SK-N-SH treated with all-trans-retinoic acid at 6 μM for 48 hours (cell line): ENCODE data around the gene SLC12A7.

ENCODE experiments used
- ATAC-seq: fragments of 200-7000 bp; cut with Tn5 transposase; 3 replicates; pipeline ENCODE4 v1.9.1; 2020; ENCODE audit warnings: mild to moderate bottlenecking, moderate library complexity
- ARNTL ChIP-seq: fragments of 450-650 bp; formaldehyde crosslinking; IDR thresholded peaks from 2 replicates; pipeline ENCODE4 v1.5.0; 2020; ENCODE audit warnings: low read depth, mild to moderate bottlenecking, moderate library complexity, borderline replicate concordance
- BACH2 ChIP-seq: fragments of 250-450 bp; sonication (Bioruptor Pico); IDR thresholded peaks from 2 replicates; pipeline ENCODE4 v1.9.0; 2021; ENCODE audit warnings: mild to moderate bottlenecking, borderline replicate concordance
- CREB5 ChIP-seq: fragments of 250-450 bp; sonication (Bioruptor Pico); IDR thresholded peaks from 2 replicates; pipeline ENCODE4 v1.5.1; 2020; ENCODE audit warnings: low read depth, mild to moderate bottlenecking, moderate library complexity
- CSDC2 ChIP-seq: fragments of 250-450 bp; sonication (Bioruptor Pico); IDR thresholded peaks from 2 replicates; pipeline ENCODE4 v1.5.0; 2020; ENCODE audit warnings: mild to moderate bottlenecking, moderate library complexity
- CSRNP3 ChIP-seq: fragments of 250-450 bp; sonication (Bioruptor Pico); IDR thresholded peaks from 2 replicates; pipeline ENCODE4 v1.5.1; 2021; ENCODE audit warnings: mild to moderate bottlenecking, moderate library complexity
- ESRRG ChIP-seq: fragments of 250-450 bp; sonication (Bioruptor Pico); IDR thresholded peaks from 2 replicates; pipeline ENCODE4 v1.6.1; 2021; ENCODE audit warnings: mild to moderate bottlenecking
- GLIS3 ChIP-seq: fragments of 250-450 bp; sonication (Bioruptor Pico); IDR thresholded peaks from 2 replicates; pipeline ENCODE4 v1.5.0; 2020; ENCODE audit warnings: mild to moderate bottlenecking, moderate library complexity
- ISL1 ChIP-seq: fragments of 250-450 bp; sonication (Bioruptor Pico); IDR thresholded peaks from 2 replicates; pipeline ENCODE4 v2.1.2; 2022; ENCODE audit warnings: mild to moderate bottlenecking, moderate library complexity
- OSR1 ChIP-seq: fragments of 250-450 bp; sonication (Bioruptor Pico); IDR thresholded peaks from 2 replicates; pipeline ENCODE4 v1.8.0; 2022; ENCODE audit warnings: moderate library complexity, mild to moderate bottlenecking, inconsistent platforms
- PATZ1 ChIP-seq: fragments of 250-450 bp; sonication (Bioruptor Pico); IDR thresholded peaks from 2 replicates; pipeline ENCODE4 v1.8.0; 2020; ENCODE audit warnings: mild to moderate bottlenecking, moderate library complexity, borderline replicate concordance
- PPARA ChIP-seq: fragments of 250-450 bp; sonication (Bioruptor Pico); IDR thresholded peaks from 2 replicates; pipeline ENCODE4 v1.5.0; 2020; ENCODE audit warnings: mild to moderate bottlenecking, borderline replicate concordance
- RARB ChIP-seq: fragments of 250-450 bp; sonication (Bioruptor Pico); IDR thresholded peaks from 2 replicates; pipeline ENCODE4 v1.8.0; 2021; ENCODE audit warnings: mild to moderate bottlenecking, moderate library complexity
- SNAI2 ChIP-seq: fragments of 250-450 bp; sonication (Bioruptor Pico); IDR thresholded peaks from 2 replicates; pipeline ENCODE4 v1.5.0; 2020; ENCODE audit warnings: mild to moderate bottlenecking, moderate library complexity
- TCF4 ChIP-seq: fragments of 250-450 bp; sonication (Bioruptor Pico); IDR thresholded peaks from 2 replicates; pipeline ENCODE4 v1.8.0; 2021; ENCODE audit warnings: mild to moderate bottlenecking, moderate library complexity, borderline replicate concordance
- TOX ChIP-seq: fragments of 250-450 bp; sonication (Bioruptor Pico); IDR thresholded peaks from 2 replicates; pipeline ENCODE4 v1.8.0; 2021; ENCODE audit warnings: mild to moderate bottlenecking, moderate library complexity, borderline replicate concordance
- TSHZ2 ChIP-seq: fragments of 250-450 bp; sonication (Bioruptor Pico); IDR thresholded peaks from 2 replicates; pipeline ENCODE4 v1.5.0; 2020; ENCODE audit warnings: mild to moderate bottlenecking, moderate library complexity
- ZC3H10 ChIP-seq: fragments of 250-450 bp; sonication (Bioruptor Pico); IDR thresholded peaks from 2 replicates; pipeline ENCODE4 v1.5.1; 2021; ENCODE audit warnings: mild to moderate bottlenecking, moderate library complexity
- ZFP3 ChIP-seq: fragments of 250-450 bp; sonication (Bioruptor Pico); IDR thresholded peaks from 2 replicates; pipeline ENCODE4 v1.5.0; 2020; ENCODE audit warnings: mild to moderate bottlenecking, moderate library complexity
- ZFP30 ChIP-seq: fragments of 450-650 bp; formaldehyde crosslinking; IDR thresholded peaks from 2 replicates; pipeline ENCODE4 v1.5.0; 2022; ENCODE audit warnings: mild to moderate bottlenecking, moderate library complexity
- ZNF565 ChIP-seq: fragments of 450-650 bp; formaldehyde crosslinking; conservative IDR thresholded peaks from 2 replicates; pipeline ENCODE4 v1.5.0; 2020; ENCODE audit warnings: low read depth, mild to moderate bottlenecking, moderate library complexity
- ZNF70 ChIP-seq: fragments of 450-650 bp; formaldehyde crosslinking; IDR thresholded peaks from 2 replicates; pipeline ENCODE4 v1.5.0; 2020; ENCODE audit warnings: mild to moderate bottlenecking, moderate library complexity
- ZNF8 ChIP-seq: fragments of 450-650 bp; formaldehyde crosslinking; IDR thresholded peaks from 2 replicates; pipeline ENCODE4 v1.5.0; 2020; ENCODE audit warnings: mild to moderate bottlenecking, moderate library complexity
- TF ChIP-seq, protein P1 (sequence below): fragments of 250-450 bp; sonication (Bioruptor Pico); IDR thresholded peaks from 2 replicates; pipeline ENCODE4 v1.8.0; 2021; ENCODE audit warnings: low read depth, mild to moderate bottlenecking, moderate library complexity, borderline replicate concordance

Gene SLC12A7

DNA sequence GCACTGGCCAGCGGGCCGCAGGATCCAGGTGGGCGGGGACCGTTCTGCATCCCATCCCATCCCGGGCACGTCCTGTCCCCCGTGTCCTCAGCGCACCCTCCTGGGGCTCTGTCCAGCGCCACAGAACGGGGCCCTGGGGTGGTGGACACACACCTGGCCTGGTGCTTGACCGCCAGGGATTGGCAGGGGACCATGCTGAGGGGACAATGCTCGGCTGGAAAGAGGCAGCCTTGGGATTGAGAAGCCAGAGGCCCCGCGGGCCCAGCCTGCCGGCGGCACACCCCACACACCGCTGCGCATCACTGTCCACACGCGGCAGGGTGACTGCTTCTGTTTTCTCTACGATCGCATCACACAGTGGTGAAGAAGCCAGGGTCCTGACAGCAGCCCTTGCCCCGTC, 33.0 kb downstream of the SLC12A7 start:
- TF ChIP-seq TCF4 (CRISPR knock-in tag) (no peak), SNAI2 (no peak), ZFP3 (CRISPR knock-in tag) (no peak), ZNF565 (CRISPR knock-in tag) (no peak), ESRRG (CRISPR knock-in tag) (no peak), ARNTL (CRISPR knock-in tag) (no peak), ZNF8 (CRISPR knock-in tag) (no peak), TOX (CRISPR knock-in tag) (no peak), OSR1 (CRISPR knock-in tag) (no peak), ZNF70 (CRISPR knock-in tag) (no peak)
- TF ChIP-seq, protein P1, sequence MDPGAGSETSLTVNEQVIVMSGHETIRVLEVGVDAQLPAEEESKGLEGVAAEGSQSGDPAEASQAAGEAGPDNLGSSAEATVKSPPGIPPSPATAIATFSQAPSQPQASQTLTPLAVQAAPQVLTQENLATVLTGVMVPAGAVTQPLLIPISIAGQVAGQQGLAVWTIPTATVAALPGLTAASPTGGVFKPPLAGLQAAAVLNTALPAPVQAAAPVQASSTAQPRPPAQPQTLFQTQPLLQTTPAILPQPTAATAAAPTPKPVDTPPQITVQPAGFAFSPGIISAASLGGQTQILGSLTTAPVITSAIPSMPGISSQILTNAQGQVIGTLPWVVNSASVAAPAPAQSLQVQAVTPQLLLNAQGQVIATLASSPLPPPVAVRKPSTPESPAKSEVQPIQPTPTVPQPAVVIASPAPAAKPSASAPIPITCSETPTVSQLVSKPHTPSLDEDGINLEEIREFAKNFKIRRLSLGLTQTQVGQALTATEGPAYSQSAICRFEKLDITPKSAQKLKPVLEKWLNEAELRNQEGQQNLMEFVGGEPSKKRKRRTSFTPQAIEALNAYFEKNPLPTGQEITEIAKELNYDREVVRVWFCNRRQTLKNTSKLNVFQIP = no peak
- no peak for ATAC-seq

DNA sequence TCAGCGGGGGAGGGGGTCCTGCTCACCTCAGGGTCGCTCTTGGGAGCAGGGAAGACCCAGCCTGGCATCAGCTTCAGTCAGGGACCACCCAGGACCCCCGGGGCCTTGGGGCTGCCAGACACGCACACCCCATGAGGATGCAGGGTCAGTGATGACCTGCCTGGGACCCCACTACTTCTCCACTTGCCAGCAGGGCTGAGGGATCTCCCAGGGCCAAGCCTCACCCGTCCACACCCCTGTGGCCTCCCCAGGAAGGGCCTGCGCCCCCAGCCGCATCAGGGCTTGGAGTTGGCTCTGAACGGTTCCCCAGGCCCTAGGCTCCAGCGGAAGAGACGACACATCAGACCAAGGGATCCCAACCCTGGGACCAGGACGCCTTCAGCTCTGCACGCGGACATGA, 33.7 kb downstream of the SLC12A7 start:
- TF ChIP-seq TOX (CRISPR knock-in tag) (no peak), OSR1 (CRISPR knock-in tag) (no peak), ZFP30 (CRISPR knock-in tag) (no peak), PATZ1 (CRISPR knock-in tag) (no peak), ZNF565 (CRISPR knock-in tag) (no peak), PPARA (no peak), TCF4 (CRISPR knock-in tag) (no peak), ESRRG (CRISPR knock-in tag) (no peak), ZC3H10 (CRISPR knock-in tag) (no peak), ARNTL (CRISPR knock-in tag) (no peak), ZNF70 (CRISPR knock-in tag) (no peak), SNAI2 (no peak), CSDC2 (CRISPR knock-in tag) (no peak), ZNF8 (CRISPR knock-in tag) (no peak), RARB (no peak), TSHZ2 (CRISPR knock-in tag) (no peak), GLIS3 (CRISPR knock-in tag) (no peak), BACH2 (CRISPR knock-in tag) (no peak)
- no peak for ATAC-seq

- no peak for ATAC-seq
- no peak for TF ChIP-seq ZFP30 (CRISPR knock-in tag)
- no peak for TF ChIP-seq TOX (CRISPR knock-in tag)
- no peak for TF ChIP-seq CSRNP3 (CRISPR knock-in tag)
- no peak for TF ChIP-seq BACH2 (CRISPR knock-in tag)
- no peak for TF ChIP-seq ISL1 (CRISPR knock-in tag)
- no peak for TF ChIP-seq OSR1 (CRISPR knock-in tag)
- TF ChIP-seq TSHZ2 (CRISPR knock-in tag) = no peak
- no peak for TF ChIP-seq SNAI2
- TF ChIP-seq, protein P1 = no peak
- TF ChIP-seq CREB5 (CRISPR knock-in tag) = no peak
These were observed 34.3 kb downstream of the SLC12A7 start for GRCh38 chr5:1077491-1078020.
